OCI-LY3 (cell line): ENCODE measurements around the gene KLHDC7A.

Experiments used
- CTCF ChIP-seq: fragments of 200-600, 300-600 bp; sonication (generic); IDR thresholded peaks from 2 replicates; pipeline ENCODE4 v1.5.1; 2014; ENCODE audit warnings: antibody characterized with exemption, low read length, low read depth
- EZH2phosphoT487 ChIP-seq: fragments of 200-600 bp; shearing (Covaris generic); IDR thresholded peaks from 2 replicates; pipeline ENCODE4 v1.6.1; 2018; ENCODE audit warnings: antibody characterized with exemption, mixed run types, low read depth

DNA sequence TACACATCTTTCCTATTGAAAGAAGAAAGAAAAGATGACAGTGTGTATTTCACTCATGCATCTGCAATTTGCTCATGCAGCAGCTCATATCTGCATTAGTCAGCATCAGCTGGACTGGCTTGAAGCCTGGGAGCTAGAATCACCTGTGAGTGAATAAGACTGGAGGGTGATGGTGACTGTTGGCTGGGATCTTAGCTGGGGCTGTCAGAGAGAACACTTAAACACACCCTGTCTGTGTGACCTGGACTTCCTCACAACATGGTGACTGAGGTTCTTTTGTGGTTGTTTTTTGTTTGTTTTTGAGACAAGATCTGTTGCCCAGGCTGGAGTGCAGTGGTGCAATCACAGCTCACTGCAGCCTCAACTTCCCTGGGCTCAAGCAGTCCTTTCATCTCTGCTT, 24.9 kb downstream of the KLHDC7A start:
- TF ChIP-seq CTCF (no peak), EZH2phosphoT487 (no peak)
